ENCODE results near the gene RBM12. TPM values are rescaled to one million over a fixed set of nuclear protein-coding genes. Genes with fewer than 3 reads are reported as not detected.

The RBM12 gene
- total and polyA plus RNA-seq, 2 of the 8 experiments (the other 6 are each of a cell fraction or from before 2014, with no cell fraction given), result 187 to 214 TPM

- no peak for TF ChIP-seq ZNF274 (IDR thresholded peaks at IDR 0.05; ENCODE audit: borderline replicate concordance, extremely low read depth, low read length)
- TF ChIP-seq CTCF (IDR thresholded peaks at IDR 0.05; ENCODE audit: control extremely low read depth in 1 of 3, insufficient read depth in 1 of 3, low read depth in 1 of 3, low read length in 3 of 3), result no peak
- TF ChIP-seq CREB1 (IDR thresholded peaks at IDR 0.05), result no peak
- no peak for TF ChIP-seq EGR1 (IDR thresholded peaks at IDR 0.05; ENCODE audit: borderline replicate concordance, low read depth, low read length)
- TF ChIP-seq TAF1 (IDR thresholded peaks at IDR 0.05; ENCODE audit: low read depth, low read length), result no peak
- no peak for TF ChIP-seq EZH2 (IDR thresholded peaks at IDR 0.05; ENCODE audit: low read depth, low read length, severe bottlenecking)
- TF ChIP-seq NANOG (IDR thresholded peaks at IDR 0.05; ENCODE audit: insufficient read depth, low read depth, low read length, poor library complexity, severe bottlenecking), result no peak
Observed at GRCh38 chr20:35625584-35626385, 38.9 kb downstream of the RBM12 start (continued).
